Stimulated activated memory B cell treated with anti-CD40 and anti-IgM and Interleukin-4, amounts not matched to agents 10 μg/mL and 1 μg/mL and 100 μg/mL, for 72 hours (primary cell): ENCODE measurements around the gene GBA3.

ENCODE experiments used
- ATAC-seq: fragments of 150-1000 bp; cut with Tn5 transposase; 2 replicates; pipeline ENCODE4 v1.10.0; 2021
- H3K27ac Mint-ChIP-seq: one replicate; pipeline ENCODE4 v1.8.0; 2022; ENCODE audit warnings: mild to moderate bottlenecking, mixed read lengths
- H3K27me3 Mint-ChIP-seq: one replicate; pipeline ENCODE4 v1.8.0; 2022; ENCODE audit warnings: mixed read lengths
- H3K36me3 Mint-ChIP-seq: one replicate; pipeline ENCODE4 v1.8.0; 2022; ENCODE audit warnings: mixed read lengths
- H3K4me1 Mint-ChIP-seq: one replicate; pipeline ENCODE4 v1.8.0; 2022; ENCODE audit warnings: mixed read lengths
- H3K4me3 Mint-ChIP-seq: one replicate; pipeline ENCODE4 v1.8.0; 2022; ENCODE audit warnings: mild to moderate bottlenecking, moderate library complexity, mixed read lengths
- H3K9me3 Mint-ChIP-seq: one replicate; pipeline ENCODE4 v1.8.0; 2022; ENCODE audit warnings: mixed read lengths

The GBA3 gene

GRCh38 chr4:22678940-22679854, 13.5 kb upstream of the GBA3 start:
- no peaks in the 10 kb centered on the region for H3K36me3 Mint-ChIP-seq
- H3K4me1 Mint-ChIP-seq: peaks cover 6% of the 10 kb centered on the region
- peaks cover 4% of the 10 kb centered on the region for H3K9me3 Mint-ChIP-seq
- no peak overlapping the region for H3K27ac Mint-ChIP-seq
- H3K27me3 Mint-ChIP-seq: no peaks in the 10 kb centered on the region
- ATAC-seq: no peak
- no peak overlapping the region for H3K4me3 Mint-ChIP-seq

GRCh38 chr4:22680065-22680642, 12.6 kb upstream of the GBA3 start:
- H3K9me3 Mint-ChIP-seq: peaks cover 2% of the 10 kb centered on the region
- no peak for ATAC-seq
- H3K27me3 Mint-ChIP-seq: no peaks in the 10 kb centered on the region
- no peaks in the 10 kb centered on the region for H3K36me3 Mint-ChIP-seq
- no peak overlapping the region for H3K4me3 Mint-ChIP-seq
- H3K27ac Mint-ChIP-seq: no peak overlapping the region
- peaks cover 3% of the 10 kb centered on the region for H3K4me1 Mint-ChIP-seq

- Mint-ChIP-seq H3K27me3 (no peaks in the 10 kb centered on the region), H3K27ac (no peak overlapping the region), H3K36me3 (no peaks in the 10 kb centered on the region), H3K4me1 (no peaks in the 10 kb centered on the region), H3K4me3 (no peak overlapping the region), H3K9me3 (no peaks in the 10 kb centered on the region)
- ATAC-seq: no peak
These were observed 9.0 kb upstream of the GBA3 start for GRCh38 chr4:22683726-22684125.

- no peaks in the 10 kb centered on the region for H3K9me3 Mint-ChIP-seq
- no peaks in the 10 kb centered on the region for H3K27me3 Mint-ChIP-seq
- no peaks in the 10 kb centered on the region for H3K36me3 Mint-ChIP-seq
- H3K4me3 Mint-ChIP-seq: no peak overlapping the region
- ATAC-seq: no peak
- H3K4me1 Mint-ChIP-seq: no peaks in the 10 kb centered on the region
- no peak overlapping the region for H3K27ac Mint-ChIP-seq
These were observed 6.6 kb upstream of the GBA3 start for GRCh38 chr4:22686141-22686540.

GRCh38 chr4:22688236-22688635, 4.5 kb upstream of the GBA3 start:
- no peak overlapping the region for H3K4me3 Mint-ChIP-seq
- ATAC-seq: no peak

GRCh38 chr4:22689428-22689827, 3.3 kb upstream of the GBA3 start:
- no peaks in the 10 kb centered on the region for H3K4me1 Mint-ChIP-seq
- H3K36me3 Mint-ChIP-seq: no peaks in the 10 kb centered on the region
- ATAC-seq: no peak
- no peaks in the 10 kb centered on the region for H3K27me3 Mint-ChIP-seq
- H3K27ac Mint-ChIP-seq: no peak overlapping the region
- H3K9me3 Mint-ChIP-seq: no peaks in the 10 kb centered on the region
- no peak overlapping the region for H3K4me3 Mint-ChIP-seq

More at GRCh38 chr4:22688236-22688635, 4.5 kb upstream of the GBA3 start:
- no peaks in the 10 kb centered on the region for H3K4me1 Mint-ChIP-seq
- H3K27me3 Mint-ChIP-seq: no peaks in the 10 kb centered on the region
- no peaks in the 10 kb centered on the region for H3K9me3 Mint-ChIP-seq
- H3K36me3 Mint-ChIP-seq: no peaks in the 10 kb centered on the region
- H3K27ac Mint-ChIP-seq: no peak overlapping the region

- Mint-ChIP-seq H3K4me3 (no peak overlapping the region), H3K36me3 (no peaks in the 10 kb centered on the region), H3K27ac (no peak overlapping the region), H3K9me3 (no peaks in the 10 kb centered on the region), H3K27me3 (no peaks in the 10 kb centered on the region), H3K4me1 (no peaks in the 10 kb centered on the region)
- no peak for ATAC-seq
These were observed 2.3 kb downstream of the GBA3 start for GRCh38 chr4:22695029-22695428.

- no peaks in the 10 kb centered on the region for H3K36me3 Mint-ChIP-seq
- no peak overlapping the region for H3K27ac Mint-ChIP-seq
- H3K4me1 Mint-ChIP-seq: no peaks in the 10 kb centered on the region
- peaks cover under 1% of the 10 kb centered on the region for H3K9me3 Mint-ChIP-seq
- ATAC-seq: no peak
- H3K4me3 Mint-ChIP-seq: no peak overlapping the region
- no peaks in the 10 kb centered on the region for H3K27me3 Mint-ChIP-seq
These were observed 3.2 kb downstream of the GBA3 start for GRCh38 chr4:22695917-22696316.

- Mint-ChIP-seq H3K36me3 (no peaks in the 10 kb centered on the region), H3K4me3 (no peak overlapping the region), H3K4me1 (no peaks in the 10 kb centered on the region), H3K9me3 (peaks cover 3% of the 10 kb centered on the region), H3K27ac (no peak overlapping the region), H3K27me3 (no peaks in the 10 kb centered on the region)
- no peak for ATAC-seq
These were observed 11.2 kb downstream of the GBA3 start for GRCh38 chr4:22703912-22704311.

GRCh38 chr4:22707390-22707789, 14.7 kb downstream of the GBA3 start:
- Mint-ChIP-seq H3K27me3 (no peaks in the 10 kb centered on the region), H3K4me3 (no peak overlapping the region), H3K9me3 (no peaks in the 10 kb centered on the region), H3K4me1 (no peaks in the 10 kb centered on the region), H3K36me3 (no peaks in the 10 kb centered on the region), H3K27ac (no peak overlapping the region)
- ATAC-seq: peak; percentile 61

GRCh38 chr4:22708961-22709360, 16.2 kb downstream of the GBA3 start:
- Mint-ChIP-seq H3K27me3 (no peaks in the 10 kb centered on the region), H3K4me3 (no peak overlapping the region), H3K4me1 (no peaks in the 10 kb centered on the region), H3K27ac (no peak overlapping the region), H3K9me3 (no peaks in the 10 kb centered on the region), H3K36me3 (no peaks in the 10 kb centered on the region)
- no peak for ATAC-seq

GRCh38 chr4:22712105-22712504, 19.4 kb downstream of the GBA3 start:
- Mint-ChIP-seq H3K27ac (no peak overlapping the region), H3K27me3 (no peaks in the 10 kb centered on the region), H3K36me3 (no peaks in the 10 kb centered on the region), H3K4me1 (no peaks in the 10 kb centered on the region), H3K4me3 (no peak overlapping the region), H3K9me3 (no peaks in the 10 kb centered on the region)
- ATAC-seq: no peak

GRCh38 chr4:22712529-22712928, 19.8 kb downstream of the GBA3 start:
- H3K9me3 Mint-ChIP-seq: peaks cover under 1% of the 10 kb centered on the region
- H3K27me3 Mint-ChIP-seq: no peaks in the 10 kb centered on the region
- H3K27ac Mint-ChIP-seq: no peak overlapping the region
- no peak for ATAC-seq
- no peaks in the 10 kb centered on the region for H3K36me3 Mint-ChIP-seq
- no peak overlapping the region for H3K4me3 Mint-ChIP-seq
- H3K4me1 Mint-ChIP-seq: no peaks in the 10 kb centered on the region

- Mint-ChIP-seq H3K36me3 (no peaks in the 10 kb centered on the region), H3K27ac (no peak overlapping the region), H3K27me3 (no peaks in the 10 kb centered on the region), H3K4me3 (no peak overlapping the region), H3K4me1 (no peaks in the 10 kb centered on the region), H3K9me3 (peaks cover 3% of the 10 kb centered on the region)
- no peak for ATAC-seq
These were observed 21.1 kb downstream of the GBA3 start for GRCh38 chr4:22713841-22714240.

- Mint-ChIP-seq H3K27me3 (no peaks in the 10 kb centered on the region), H3K4me3 (no peak overlapping the region), H3K4me1 (no peaks in the 10 kb centered on the region), H3K36me3 (no peaks in the 10 kb centered on the region), H3K9me3 (peaks cover 11% of the 10 kb centered on the region), H3K27ac (no peak overlapping the region)
- no peak for ATAC-seq
These were observed 26.5 kb downstream of the GBA3 start for GRCh38 chr4:22719218-22719617.

GRCh38 chr4:22720091-22720490, 27.4 kb downstream of the GBA3 start:
- H3K4me1 Mint-ChIP-seq: no peaks in the 10 kb centered on the region
- H3K27me3 Mint-ChIP-seq: no peaks in the 10 kb centered on the region
- no peak for ATAC-seq
- H3K36me3 Mint-ChIP-seq: no peaks in the 10 kb centered on the region
- no peak overlapping the region for H3K27ac Mint-ChIP-seq
- peaks cover 13% of the 10 kb centered on the region for H3K9me3 Mint-ChIP-seq
- no peak overlapping the region for H3K4me3 Mint-ChIP-seq
